Ishikawa (cell line): Measurements from ENCODE around the gene CGA.
A peak's percentile ranks its signal among the peaks of the same experiment; 100 is the strongest.

Experiments used
- CEBPB ChIP-seq: IDR thresholded peaks from 2 replicates; pipeline ENCODE4 v1.6.1; 2012
- CREB1 ChIP-seq: IDR thresholded peaks from 2 replicates; pipeline ENCODE4 v1.6.1; 2012; ENCODE audit warnings: low read depth
- EP300 ChIP-seq: IDR thresholded peaks from 2 replicates; pipeline ENCODE4 v1.6.1; 2012; ENCODE audit warnings: borderline replicate concordance
- MAX ChIP-seq: IDR thresholded peaks from 2 replicates; pipeline ENCODE4 v1.6.1; 2012
- RAD21 ChIP-seq: IDR thresholded peaks from 2 replicates; pipeline ENCODE4 v1.6.1; 2012; ENCODE audit warnings: low read depth
- REST ChIP-seq: IDR thresholded peaks from 2 replicates; pipeline ENCODE4 v1.6.1; 2012; ENCODE audit warnings: low read depth, mild to moderate bottlenecking
- TAF1 ChIP-seq: IDR thresholded peaks from 2 replicates; pipeline ENCODE4 v1.6.1; 2012; ENCODE audit warnings: low read depth, mild to moderate bottlenecking
- USF1 ChIP-seq: IDR thresholded peaks from 2 replicates; pipeline ENCODE4 v1.6.1; 2012
- YY1 ChIP-seq: IDR thresholded peaks from 2 replicates; pipeline ENCODE4 v1.6.1; 2012; ENCODE audit warnings: low read depth

GRCh38 chr6:87045521-87046075 is 49.3 kb downstream of the CGA start:
- TF ChIP-seq CREB1 (no peak), YY1 (no peak), USF1 (peak; percentile 43; the same call in 1 of the 2 replicates), CEBPB (no peak), REST (no peak), MAX (no peak), EP300 (no peak), RAD21 (no peak), TAF1 (no peak)
